HUES6 (cell line): ENCODE measurements around the gene ZMIZ1.

ENCODE experiments used
- H3K27ac ChIP-seq: 2 replicates; pipeline ENCODE4 v1.7.0; 2013; ENCODE audit warnings: low read depth, mild to moderate bottlenecking, low read length, inconsistent platforms
- H3K27me3 ChIP-seq: 2 replicates; pipeline ENCODE4 v1.6.1; 2013; ENCODE audit warnings: low read length; ENCODE audit not compliant: control insufficient read depth, insufficient read depth
- H3K36me3 ChIP-seq: 2 replicates; pipeline ENCODE4 v1.6.1; 2013; ENCODE audit warnings: low read length; ENCODE audit not compliant: control insufficient read depth, insufficient read depth
- H3K4me1 ChIP-seq: 2 replicates; pipeline ENCODE4 v1.6.1; 2013; ENCODE audit warnings: low read length; ENCODE audit not compliant: control insufficient read depth, insufficient read depth
- H3K4me3 ChIP-seq: 2 replicates; pipeline ENCODE4 v1.5.1; 2013; ENCODE audit warnings: low read depth, low read length
- H3K9ac ChIP-seq: one replicate; pipeline ENCODE4 v1.6.1; 2013; ENCODE audit warnings: mild to moderate bottlenecking, low read length
- H3K9me3 ChIP-seq: 2 replicates; pipeline ENCODE4 v1.6.1; 2013; ENCODE audit warnings: low read depth, low read length; ENCODE audit not compliant: control insufficient read depth, insufficient read depth

The ZMIZ1 gene

DNA sequence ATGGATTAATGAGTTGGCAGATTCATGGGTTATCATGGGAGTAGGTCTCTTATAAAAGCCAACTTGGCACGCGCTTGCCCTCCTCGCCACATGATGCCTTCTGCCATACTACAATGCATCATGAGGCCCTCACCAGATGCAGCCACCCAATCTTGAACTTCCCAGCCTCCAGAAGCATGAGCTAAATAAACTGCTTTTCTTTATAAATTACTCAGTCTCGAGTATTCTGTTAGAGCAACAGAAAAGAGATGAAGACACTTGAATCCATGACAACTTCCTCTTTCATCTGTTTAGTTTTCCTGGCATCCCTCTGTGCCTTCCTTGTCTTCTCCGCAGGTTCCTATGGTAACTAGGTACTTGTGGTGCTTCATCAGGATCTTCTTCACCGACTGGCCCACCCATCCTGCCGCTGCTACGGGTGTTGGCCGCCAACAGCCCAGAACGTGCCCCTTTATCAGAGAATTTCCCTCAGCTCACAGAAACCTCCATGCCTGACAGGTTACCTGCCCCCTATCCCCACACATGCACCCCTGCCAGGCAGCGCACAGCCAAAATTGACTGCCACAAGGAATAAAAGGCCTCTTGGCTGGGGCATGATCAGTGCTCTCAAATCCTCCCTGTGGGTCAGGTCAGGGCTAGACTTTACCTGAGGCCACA is 250.5 kb downstream of the ZMIZ1 start:
- Histone ChIP-seq H3K36me3 (peaks cover 8% of the 10 kb centered on the region; the same call in 1 of the 2 replicates), H3K27me3 (no peaks in the 10 kb centered on the region), H3K4me3 (no peak overlapping the region), H3K27ac (no peak overlapping the region), H3K9me3 (peaks cover 2% of the 10 kb centered on the region; the same call in 1 of the 2 replicates), H3K9ac (no peak overlapping the region), H3K4me1 (peaks cover 22% of the 10 kb centered on the region)

- H3K9ac ChIP-seq: no peak overlapping the region
- H3K4me1 ChIP-seq: peaks cover 22% of the 10 kb centered on the region
- H3K4me3 ChIP-seq: no peak overlapping the region
- no peak overlapping the region for H3K27ac ChIP-seq
- peaks cover 2% of the 10 kb centered on the region; the same call in 1 of the 2 replicates for H3K9me3 ChIP-seq
- no peaks in the 10 kb centered on the region for H3K27me3 ChIP-seq
- peaks cover 5% of the 10 kb centered on the region; the same call in 1 of the 2 replicates for H3K36me3 ChIP-seq
These were observed 251.6 kb downstream of the ZMIZ1 start for GRCh38 chr10:79320316-79320715.

DNA sequence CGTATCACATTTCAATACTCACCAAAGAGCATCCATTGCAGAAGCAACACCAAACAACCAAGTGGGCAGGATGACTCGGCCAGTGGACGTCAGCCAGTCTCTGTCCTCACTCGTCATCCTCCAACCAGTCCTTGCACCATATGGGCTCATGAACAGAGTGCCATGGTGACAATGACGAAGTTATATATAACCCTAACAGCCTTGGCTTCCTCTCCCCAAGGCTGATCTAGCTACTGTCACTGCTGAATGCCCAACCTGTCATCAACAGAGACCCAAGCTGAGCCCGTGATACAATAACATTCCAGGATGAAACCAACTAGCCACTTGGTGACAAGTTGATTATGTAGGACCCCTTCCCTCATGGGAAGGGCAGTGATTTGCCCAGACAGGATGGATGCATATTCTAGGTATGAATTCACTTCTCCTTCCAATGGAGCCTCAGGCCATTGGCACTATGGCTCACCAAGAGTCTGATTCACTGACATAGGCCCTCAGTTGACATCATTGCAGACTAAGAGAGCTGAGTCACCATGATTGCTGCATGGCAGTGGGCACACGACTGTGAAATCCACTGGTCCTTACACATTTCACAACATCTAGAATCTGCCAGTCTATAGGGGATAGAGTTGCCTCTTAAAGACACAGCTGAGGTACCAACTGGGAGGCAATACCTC is 252.2 kb downstream of the ZMIZ1 start:
- no peak overlapping the region for H3K4me3 ChIP-seq
- peaks cover 2% of the 10 kb centered on the region; the same call in 1 of the 2 replicates for H3K9me3 ChIP-seq
- H3K4me1 ChIP-seq: peaks cover 22% of the 10 kb centered on the region
- no peak overlapping the region for H3K27ac ChIP-seq
- H3K36me3 ChIP-seq: no peaks in the 10 kb centered on the region; the same call in 1 of the 2 replicates
- no peaks in the 10 kb centered on the region for H3K27me3 ChIP-seq
- H3K9ac ChIP-seq: no peak overlapping the region

DNA sequence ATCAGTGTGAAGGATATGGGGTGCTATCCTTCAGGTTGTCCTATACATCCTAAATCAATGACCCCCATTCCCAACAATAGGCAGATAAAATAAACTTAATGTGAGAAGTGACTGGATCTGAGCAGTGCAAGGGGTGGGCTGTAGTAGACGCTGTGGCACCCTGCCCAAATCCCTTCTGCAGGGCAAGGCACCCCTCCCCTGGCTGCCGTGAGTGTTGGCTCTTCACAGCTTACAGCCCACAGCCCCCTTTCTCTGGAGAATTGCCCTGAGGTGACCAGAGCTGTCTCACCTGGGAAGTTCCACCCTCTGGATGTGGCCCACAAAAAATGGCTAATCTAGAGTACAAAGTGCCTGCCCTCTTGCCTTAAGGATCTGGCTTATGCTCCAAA is 252.7 kb downstream of the ZMIZ1 start:
- no peak overlapping the region for H3K9ac ChIP-seq
- no peaks in the 10 kb centered on the region for H3K36me3 ChIP-seq
- no peaks in the 10 kb centered on the region for H3K27me3 ChIP-seq
- peaks cover 22% of the 10 kb centered on the region for H3K4me1 ChIP-seq
- no peak overlapping the region for H3K27ac ChIP-seq
- H3K4me3 ChIP-seq: no peak overlapping the region
- H3K9me3 ChIP-seq: peaks cover 2% of the 10 kb centered on the region; the same call in 1 of the 2 replicates

GRCh38 chr10:79321951-79322350 is 253.2 kb downstream of the ZMIZ1 start:
- Histone ChIP-seq H3K4me1 (peaks cover 18% of the 10 kb centered on the region), H3K27ac (no peak overlapping the region)

GRCh38 chr10:79322616-79323543 is 254.1 kb downstream of the ZMIZ1 start:
- no peak overlapping the region for H3K4me3 ChIP-seq
- peaks cover 2% of the 10 kb centered on the region; the same call in 1 of the 2 replicates for H3K9me3 ChIP-seq
- H3K4me1 ChIP-seq: peaks cover 8% of the 10 kb centered on the region
- H3K36me3 ChIP-seq: no peaks in the 10 kb centered on the region
- H3K9ac ChIP-seq: no peak overlapping the region
- H3K27me3 ChIP-seq: no peaks in the 10 kb centered on the region
- no peak overlapping the region for H3K27ac ChIP-seq

More at GRCh38 chr10:79321951-79322350, 253.2 kb downstream of the ZMIZ1 start:
- Histone ChIP-seq H3K36me3 (no peaks in the 10 kb centered on the region), H3K9me3 (peaks cover 2% of the 10 kb centered on the region; the same call in 1 of the 2 replicates), H3K4me3 (no peak overlapping the region), H3K27me3 (no peaks in the 10 kb centered on the region), H3K9ac (no peak overlapping the region)

DNA sequence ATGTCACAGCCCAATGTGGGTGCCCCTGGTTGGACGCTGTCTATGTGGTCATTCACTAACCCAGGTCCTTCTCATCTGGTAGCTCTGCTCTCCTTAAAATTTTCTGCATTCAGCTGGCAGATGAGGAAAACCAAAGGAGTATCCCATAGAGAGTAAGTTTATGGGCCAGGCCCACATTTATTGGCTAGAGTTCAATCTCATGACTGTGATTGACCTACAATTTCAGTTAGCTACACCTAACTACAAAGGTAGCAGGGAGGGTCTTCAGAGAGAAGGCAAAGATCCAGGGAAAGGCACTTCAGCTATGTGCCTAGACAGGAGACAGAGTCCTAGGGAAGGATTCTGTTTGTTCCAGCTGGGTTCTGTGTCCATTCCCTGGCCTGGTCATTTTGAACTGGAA is 254.8 kb downstream of the ZMIZ1 start:
- Histone ChIP-seq H3K4me3 (no peak overlapping the region), H3K9me3 (peaks cover 2% of the 10 kb centered on the region; the same call in 1 of the 2 replicates), H3K27me3 (no peaks in the 10 kb centered on the region), H3K27ac (no peak overlapping the region), H3K36me3 (no peaks in the 10 kb centered on the region), H3K9ac (no peak overlapping the region), H3K4me1 (0 out of 2 replicates have a peak, but pooled peaks cover 1% of the 10 kb centered on the region)

GRCh38 chr10:79324032-79324695 is 255.4 kb downstream of the ZMIZ1 start:
- H3K9me3 ChIP-seq: no peaks in the 10 kb centered on the region
- no peaks in the 10 kb centered on the region for H3K36me3 ChIP-seq
- no peak overlapping the region for H3K27ac ChIP-seq
- H3K27me3 ChIP-seq: no peaks in the 10 kb centered on the region
- H3K4me1 ChIP-seq: no peaks in the 10 kb centered on the region
- H3K4me3 ChIP-seq: no peak overlapping the region
- no peak overlapping the region for H3K9ac ChIP-seq

DNA sequence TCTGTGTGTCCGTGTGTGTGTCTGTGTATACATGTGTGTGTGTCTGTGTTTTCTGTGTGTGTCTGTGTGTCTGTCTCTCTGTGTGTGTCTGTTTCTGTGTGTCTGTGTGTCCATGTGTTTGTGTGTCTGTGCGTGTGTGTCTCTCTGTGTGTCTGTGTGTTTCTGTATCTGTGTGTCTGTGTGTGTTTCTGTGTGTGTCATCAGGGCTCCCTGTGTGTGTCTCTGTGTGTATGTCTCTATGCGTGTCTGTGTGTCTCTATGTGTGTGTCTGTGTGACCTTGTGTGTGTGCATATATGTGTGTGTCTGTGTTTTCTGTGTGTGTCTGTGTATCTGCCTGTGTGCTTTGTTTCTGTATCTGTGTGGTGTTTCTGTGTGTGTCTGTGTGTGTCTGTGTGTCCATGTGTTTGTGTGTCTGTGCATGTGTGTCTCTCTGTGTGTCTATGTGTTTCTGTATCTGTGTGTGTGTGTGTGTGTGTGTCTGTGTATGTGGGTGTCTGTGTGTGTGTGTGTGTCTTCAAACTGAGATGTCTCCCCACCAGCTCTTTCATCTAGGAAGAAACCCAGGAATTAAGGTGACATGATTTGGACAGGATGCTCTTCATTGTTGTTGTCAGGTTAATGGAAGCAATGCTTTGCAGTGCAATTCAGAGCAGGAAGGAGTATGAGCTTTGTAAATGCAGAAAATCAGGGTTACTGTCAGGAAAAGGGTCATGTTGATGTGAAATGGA is 257.8 kb downstream of the ZMIZ1 start:
- Histone ChIP-seq H3K9me3 (no peaks in the 10 kb centered on the region), H3K36me3 (no peaks in the 10 kb centered on the region), H3K27me3 (no peaks in the 10 kb centered on the region), H3K27ac (no peak overlapping the region), H3K4me1 (no peaks in the 10 kb centered on the region), H3K4me3 (no peak overlapping the region), H3K9ac (no peak overlapping the region)

DNA sequence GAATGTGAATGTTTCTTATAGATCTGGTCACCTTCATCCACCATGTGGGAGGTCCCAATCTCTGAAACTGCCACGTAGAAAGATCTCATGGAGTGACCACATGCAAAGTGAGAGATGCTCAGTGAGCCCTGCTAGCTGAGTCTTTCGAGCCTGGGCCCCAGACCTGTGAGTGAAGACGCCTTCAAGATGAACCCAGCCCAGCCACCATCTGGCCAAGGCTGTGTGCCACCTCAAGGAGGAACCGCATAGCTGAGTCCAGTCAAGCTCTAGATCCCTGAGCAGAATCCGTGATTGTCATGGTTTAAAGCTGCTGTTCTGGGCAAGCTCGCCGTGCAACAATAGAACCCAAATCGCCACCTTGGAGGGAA is 258.3 kb downstream of the ZMIZ1 start:
- no peaks in the 10 kb centered on the region for H3K9me3 ChIP-seq
- no peak overlapping the region for H3K4me3 ChIP-seq
- no peak overlapping the region for H3K27ac ChIP-seq
- H3K9ac ChIP-seq: no peak overlapping the region
- no peaks in the 10 kb centered on the region for H3K27me3 ChIP-seq
- H3K36me3 ChIP-seq: no peaks in the 10 kb centered on the region
- H3K4me1 ChIP-seq: no peaks in the 10 kb centered on the region
